ENCODE data around the gene MTUS2.

- TF ChIP-seq CTCF (IDR thresholded peaks at IDR 0.05) = no peak
- TF ChIP-seq POLR2A (IDR thresholded peaks at IDR 0.05) = no peak
These were observed 2.0 kb downstream of the MTUS2 start for GRCh38 chr13:28822151-28822550.

All from body of pancreas (tissue), 4 donors.